Calu3 (cell line): ENCODE results near the gene CPB2. TPM values are rescaled to one million over a fixed set of nuclear protein-coding genes. Genes with fewer than 3 reads are reported as not detected.

ENCODE experiments used
- BruUV-seq: library from RNA; stranded (reverse); fragments of 400-500 nt; replicated peaks from 2 replicates; lab custom pipeline; 2021; lab: Mats Ljungman, UMichigan
- CTCF ChIA-PET: fragments of 300-600 bp; sonication (Branson Sonifier 250); formaldehyde crosslinking; loops from one replicate; lab custom pipeline; 2022; ENCODE audit warnings: antibody characterized with exemption; lab: Charles Lee
- DNase-seq: peaks from one replicate; pipeline ENCODE4 v3.0.0; 2022
- H3K27ac Mint-ChIP-seq: one replicate; pipeline ENCODE4 v1.8.0; 2022; ENCODE audit warnings: mixed read lengths; ENCODE audit not compliant: unreplicated experiment
- H3K27me3 Mint-ChIP-seq: one replicate; pipeline ENCODE4 v1.8.0; 2022; ENCODE audit warnings: mixed read lengths; ENCODE audit not compliant: unreplicated experiment
- H3K36me3 Mint-ChIP-seq: one replicate; pipeline ENCODE4 v1.8.0; 2022; ENCODE audit warnings: mild to moderate bottlenecking, moderate library complexity, mixed read lengths; ENCODE audit not compliant: insufficient read depth, unreplicated experiment
- H3K4me1 Mint-ChIP-seq: one replicate; pipeline ENCODE4 v1.8.0; 2022; ENCODE audit warnings: mild to moderate bottlenecking, low read depth, mixed read lengths; ENCODE audit not compliant: unreplicated experiment
- H3K4me3 Mint-ChIP-seq: one replicate; pipeline ENCODE4 v1.8.0; 2022; ENCODE audit warnings: mild to moderate bottlenecking, low read depth, moderate library complexity, mixed read lengths; ENCODE audit not compliant: unreplicated experiment
- H3K9me3 Mint-ChIP-seq: one replicate; pipeline ENCODE4 v1.8.0; 2022; ENCODE audit warnings: low read depth, mixed read lengths; ENCODE audit not compliant: unreplicated experiment
- CTCF ChIP-seq: fragments of 200-600 bp; IDR thresholded peaks from one replicate; pipeline ENCODE4 v1.8.0; 2022; ENCODE audit warnings: antibody characterized with exemption; ENCODE audit not compliant: unreplicated experiment
- intact Hi-C: fragments of 100-400 bp; cut with micrococcal nuclease; formaldehyde crosslinking; loops from one replicate; pipeline ENCODE4 v1.10.0; 2022; ENCODE audit not compliant: unreplicated experiment
- total RNA-seq: library from RNA; stranded (reverse); gene quantifications from 2 replicates; pipeline ENCODE4 v1.2.3, GENCODE V29; 2022

Gene CPB2
- total RNA-seq, 1 experiment from 2014 or later = not detected

GRCh38 chr13:46058268-46058667 lies 46.6 kb downstream of the CPB2 start:
- no TSS peak for BruUV-seq
- no peaks in the 10 kb centered on the region for H3K36me3 Mint-ChIP-seq
- CTCF ChIA-PET = no interaction called here
- no peak for DNase-seq
- H3K4me1 Mint-ChIP-seq = no peaks in the 10 kb centered on the region
- H3K9me3 Mint-ChIP-seq = no peaks in the 10 kb centered on the region
- H3K27ac Mint-ChIP-seq = no peak overlapping the region
- no peak overlapping the region for H3K4me3 Mint-ChIP-seq
- no peak for TF ChIP-seq CTCF
- intact Hi-C loops = no loop called here
- H3K27me3 Mint-ChIP-seq = no peaks in the 10 kb centered on the region

GRCh38 chr13:46057256-46058015 lies 47.4 kb downstream of the CPB2 start:
- Mint-ChIP-seq H3K27me3 (no peaks in the 10 kb centered on the region), H3K36me3 (peaks cover 6% of the 10 kb centered on the region), H3K9me3 (no peaks in the 10 kb centered on the region), H3K4me3 (no peak overlapping the region), H3K4me1 (no peaks in the 10 kb centered on the region), H3K27ac (no peak overlapping the region)
- TF ChIP-seq CTCF = no peak
- no TSS peak for BruUV-seq
- intact Hi-C loops = no loop called here
- CTCF ChIA-PET = interaction anchor here (1.1 kb wide), 1 partner anchor 69 kb away, joined by 3 read pairs; no protein-coding TSS in a partner anchor
- DNase-seq = no peak

- TSS peak; percentile 87 for BruUV-seq
- CTCF ChIA-PET = no interaction called here
- intact Hi-C loops = loop anchor here (5.0 kb wide), 1 partner anchor 74 kb away; no protein-coding TSS in a partner anchor
- Mint-ChIP-seq H3K27ac (peak overlapping the region; percentile 69), H3K36me3 (peaks cover 16% of the 10 kb centered on the region), H3K4me1 (no peaks in the 10 kb centered on the region), H3K4me3 (peak overlapping the region; percentile 82), H3K27me3 (no peaks in the 10 kb centered on the region), H3K9me3 (no peaks in the 10 kb centered on the region)
- TF ChIP-seq CTCF = no peak
- no peak for DNase-seq
Observed at GRCh38 chr13:46053162-46054012, 51.4 kb downstream of the CPB2 start.

- Mint-ChIP-seq H3K27me3 (no peaks in the 10 kb centered on the region), H3K9me3 (no peaks in the 10 kb centered on the region), H3K4me1 (no peaks in the 10 kb centered on the region), H3K27ac (peak within 1 kb of the TSS; percentile 69), H3K36me3 (peaks cover 16% of the 10 kb centered on the region), H3K4me3 (peak within 1 kb of the TSS; percentile 82)
- peak; percentile 26 for TF ChIP-seq CTCF
- intact Hi-C loops = loop anchor here (5.0 kb wide), 1 partner anchor 75 kb away; no protein-coding TSS in a partner anchor
- CTCF ChIA-PET = interaction anchor here (1.0 kb wide), 1 partner anchor 74 kb away, joined by 3 read pairs; no protein-coding TSS in a partner anchor
- peak; percentile 86 for DNase-seq
- no TSS peak for BruUV-seq
Observed at GRCh38 chr13:46052319-46053161, 52.3 kb downstream of the CPB2 start, which contains the start of gene ZC3H13. TSS of gene ZC3H13 (minus strand) at chr13:46052746. CDS start at chr13:46045507, 7,239 bp downstream.
